ENCODE measurements around the gene IBA57. TPM values are rescaled to one million over a fixed set of nuclear protein-coding genes. Genes with fewer than 3 reads are reported as not detected.

Gene IBA57
- total RNA-seq, 5 donors from 2014 or later (not counting 1 experiment from before 2014, with no cell fraction given) = 10.6 to 18.3 (median 12.6) TPM

- Mint-ChIP-seq H3K36me3 (no peaks in the 10 kb centered on the region), H3K27me3 (no peaks in the 10 kb centered on the region), H3K27ac (peak overlapping the region; percentile 80 to 93), H3K4me3 (peak overlapping the region; percentile 88 to 91 (median 90)), H3K9me3 (no peaks in the 10 kb centered on the region), H3K4me1 (peaks cover 5 to 10% (median 9%) of the 10 kb centered on the region in 3 donors)
- WGBS (ENCODE audit: insufficient coverage) = under 1% methylated on average over 48 of the region's 67 CpGs
- no peak overlapping the region for H3K27ac ChIP-seq (ENCODE audit: low read length)
- peaks cover 0 to 19% of the 10 kb centered on the region in 2 experiments for H3K27me3 ChIP-seq (replicated peaks in 1 of 2; ENCODE audit: control insufficient read depth in 2 of 2, extremely low read depth in 1 of 2, insufficient read depth in 2 of 2, low read length in 1 of 2)
- ChIA-PET CTCF (interaction anchor here in 1 of 2 donors (0.7 kb wide), 1 partner anchor 104 kb away, joined by 7 read pairs; no protein-coding TSS in a partner anchor), POLR2A (no interaction called here)
- peak overlapping the region; percentile 21 to 62 for H3K4me3 ChIP-seq (ENCODE audit: control insufficient read depth in 1 of 2, extremely low read depth in 1 of 2, low read length in 1 of 2)
- H3K4me1 ChIP-seq (ENCODE audit: control insufficient read depth in 1 of 2, extremely low read depth in 1 of 2, insufficient read depth in 2 of 2, low read length in 2 of 2) = peaks cover 0 to 25% of the 10 kb centered on the region in 2 experiments
- H3K36me3 ChIP-seq (ENCODE audit: control insufficient read depth in 2 of 2, extremely low read depth in 1 of 2, insufficient read depth in 1 of 2, low read length in 1 of 2) = peaks cover 3 to 13% of the 10 kb centered on the region in 2 donors
- peak; percentile 74 to 95 (median 88) for DNase-seq
- ATAC-seq (replicated peaks in 1 of 4) = peak; percentile 88 to 95 (median 91)
- H3K9me3 ChIP-seq = no peaks in the 10 kb centered on the region
These were observed 47.6 kb downstream of the IBA57 start for GRCh38 chr1:228212966-228213844.

DNA sequence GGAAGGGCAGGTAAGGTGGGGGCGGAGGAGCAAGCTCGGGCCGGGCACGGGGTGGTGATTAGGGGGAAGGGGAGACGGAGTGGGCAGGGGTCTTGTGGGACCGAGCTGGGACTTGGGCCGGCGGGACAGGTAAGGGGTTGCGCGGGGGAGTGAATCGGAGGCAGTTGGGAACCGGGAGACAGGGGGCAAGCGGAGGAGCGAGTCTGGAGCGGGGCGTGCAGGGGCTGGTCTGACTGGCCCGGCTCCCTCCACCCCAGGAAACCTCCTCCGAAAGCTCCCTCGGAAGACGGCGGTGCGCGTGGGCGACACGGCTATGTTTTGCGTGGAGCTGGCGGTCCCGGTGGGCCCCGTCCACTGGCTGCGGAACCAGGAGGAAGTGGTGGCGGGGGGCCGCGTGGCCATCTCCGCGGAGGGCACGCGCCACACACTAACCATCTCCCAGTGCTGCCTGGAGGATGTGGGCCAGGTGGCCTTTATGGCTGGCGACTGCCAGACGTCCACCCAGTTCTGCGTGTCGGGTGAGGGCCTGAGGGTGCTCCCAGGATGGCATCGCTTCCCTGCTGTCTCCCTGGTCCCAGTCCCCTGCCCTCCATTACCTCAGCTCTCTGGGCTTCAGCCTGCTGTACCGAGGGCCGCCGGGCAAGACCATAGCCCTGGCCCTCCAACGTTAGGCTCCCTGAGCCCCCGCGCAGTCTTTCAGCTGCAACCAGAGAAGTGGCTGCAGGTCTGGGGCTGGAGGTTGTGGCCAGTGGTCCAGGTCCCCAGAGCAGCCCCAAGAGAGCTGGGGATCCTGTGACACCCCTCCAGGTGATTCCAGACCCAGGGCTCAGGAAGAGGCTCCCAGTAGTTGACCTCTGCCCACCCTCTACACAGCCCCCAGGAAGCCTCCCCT, 48.6 kb downstream of the IBA57 start:
- ATAC-seq (replicated peaks in 1 of 4) = no peak
- CTCF ChIA-PET = interaction anchor here in 1 of 2 donors (0.8 kb wide), 1 partner anchor 10 kb away, joined by 4 read pairs; no protein-coding TSS in a partner anchor
- H3K4me1 Mint-ChIP-seq = peaks cover 9 to 12% (median 10%) of the 10 kb centered on the region in 3 donors
- H3K9me3 ChIP-seq = no peaks in the 10 kb centered on the region
- H3K27me3 ChIP-seq (replicated peaks in 1 of 2; ENCODE audit: control insufficient read depth in 2 of 2, extremely low read depth in 1 of 2, insufficient read depth in 2 of 2, low read length in 1 of 2) = peaks cover 0 to 11% of the 10 kb centered on the region in 2 experiments
- no peaks in the 10 kb centered on the region for H3K9me3 Mint-ChIP-seq
- H3K27ac Mint-ChIP-seq = no peak overlapping the region
- peaks cover 5% of the 10 kb centered on the region for H3K36me3 Mint-ChIP-seq
- POLR2A ChIA-PET = no interaction called here
- no peaks in the 10 kb centered on the region for H3K27me3 Mint-ChIP-seq
- H3K36me3 ChIP-seq (ENCODE audit: control insufficient read depth in 2 of 2, extremely low read depth in 1 of 2, insufficient read depth in 1 of 2, low read length in 1 of 2) = peaks cover 8 to 18% of the 10 kb centered on the region in 2 donors
- H3K4me3 Mint-ChIP-seq = peak overlapping the region; percentile 60 to 90 (median 68)
- 56% methylated on average over 42 of the region's 48 CpGs for WGBS (ENCODE audit: insufficient coverage)
- no peak overlapping the region for H3K27ac ChIP-seq (ENCODE audit: low read length)
- H3K4me3 ChIP-seq (ENCODE audit: control insufficient read depth in 1 of 2, extremely low read depth in 1 of 2, low read length in 1 of 2) = peak overlapping the region in 1 of 2 donors; percentile 43
- peak in 1 of 35 experiments; percentile 24 for DNase-seq
- peaks cover 0 to 25% of the 10 kb centered on the region in 2 experiments for H3K4me1 ChIP-seq (ENCODE audit: control insufficient read depth in 1 of 2, extremely low read depth in 1 of 2, insufficient read depth in 2 of 2, low read length in 2 of 2)

GRCh38 chr1:228214921-228215662, 49.5 kb downstream of the IBA57 start:
- CTCF ChIA-PET = interaction anchor here in 1 of 2 donors (0.8 kb wide), 1 partner anchor 11 kb away, joined by 4 read pairs; no protein-coding TSS in a partner anchor
- H3K4me3 Mint-ChIP-seq = peak overlapping the region; percentile 21 to 90 (median 28)
- 95% methylated on average over 16 of the region's 23 CpGs for WGBS (ENCODE audit: insufficient coverage)
- Histone ChIP-seq H3K27me3 (replicated peaks in 1 of 2; ENCODE audit: control insufficient read depth in 2 of 2, extremely low read depth in 1 of 2, insufficient read depth in 2 of 2, low read length in 1 of 2) (peaks cover 0 to 6% of the 10 kb centered on the region in 2 experiments), H3K4me1 (ENCODE audit: control insufficient read depth in 1 of 2, extremely low read depth in 1 of 2, insufficient read depth in 2 of 2, low read length in 2 of 2) (peaks cover 0 to 25% of the 10 kb centered on the region in 2 experiments), H3K27ac (ENCODE audit: low read length) (no peak overlapping the region), H3K36me3 (ENCODE audit: control insufficient read depth in 2 of 2, extremely low read depth in 1 of 2, insufficient read depth in 1 of 2, low read length in 1 of 2) (peaks cover 17 to 26% of the 10 kb centered on the region in 2 donors), H3K9me3 (no peaks in the 10 kb centered on the region), H3K4me3 (ENCODE audit: control insufficient read depth in 1 of 2, extremely low read depth in 1 of 2, low read length in 1 of 2) (no peak overlapping the region)
- no peaks in the 10 kb centered on the region for H3K27me3 Mint-ChIP-seq
- DNase-seq (peak in 1 of 35 experiments; percentile 21), ATAC-seq (replicated peaks in 1 of 4) (no peak)
- peaks cover 11% of the 10 kb centered on the region for H3K36me3 Mint-ChIP-seq
- H3K9me3 Mint-ChIP-seq = no peaks in the 10 kb centered on the region
- POLR2A ChIA-PET = no interaction called here
- peaks cover 9 to 13% (median 10%) of the 10 kb centered on the region in 3 donors for H3K4me1 Mint-ChIP-seq
- H3K27ac Mint-ChIP-seq = no peak overlapping the region

DNA sequence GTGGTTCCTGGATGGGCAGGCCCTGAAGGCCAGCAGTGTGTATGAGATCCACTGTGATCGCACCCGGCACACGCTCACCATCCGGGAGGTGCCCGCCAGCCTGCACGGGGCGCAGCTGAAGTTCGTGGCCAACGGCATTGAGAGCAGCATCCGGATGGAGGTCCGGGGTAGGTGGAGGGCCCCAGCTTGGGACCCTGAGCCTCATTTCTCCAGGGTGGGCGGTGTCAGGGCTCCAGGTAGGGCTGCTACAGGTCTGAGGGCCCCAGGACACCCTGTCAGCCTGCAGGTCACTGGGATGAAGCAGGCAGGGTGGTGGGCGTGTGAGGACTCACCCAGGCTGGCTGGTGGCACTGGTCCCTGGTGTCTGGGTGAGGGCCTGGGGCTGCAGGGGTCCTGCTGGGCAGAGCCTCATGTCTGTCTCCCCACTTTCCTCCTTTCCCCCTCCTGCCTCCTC, 50.1 kb downstream of the IBA57 start:
- ChIA-PET POLR2A (no interaction called here), CTCF (no interaction called here)
- Histone ChIP-seq H3K4me1 (ENCODE audit: control insufficient read depth in 1 of 2, extremely low read depth in 1 of 2, insufficient read depth in 2 of 2, low read length in 2 of 2) (peaks cover 0 to 25% of the 10 kb centered on the region in 2 experiments), H3K27ac (ENCODE audit: low read length) (no peak overlapping the region), H3K36me3 (ENCODE audit: control insufficient read depth in 2 of 2, extremely low read depth in 1 of 2, insufficient read depth in 1 of 2, low read length in 1 of 2) (peaks cover 17 to 26% of the 10 kb centered on the region in 2 donors), H3K27me3 (replicated peaks in 1 of 2; ENCODE audit: control insufficient read depth in 2 of 2, extremely low read depth in 1 of 2, insufficient read depth in 2 of 2, low read length in 1 of 2) (peaks cover 0 to 1% of the 10 kb centered on the region in 2 experiments), H3K4me3 (ENCODE audit: control insufficient read depth in 1 of 2, extremely low read depth in 1 of 2, low read length in 1 of 2) (no peak overlapping the region), H3K9me3 (no peaks in the 10 kb centered on the region)
- Mint-ChIP-seq H3K9me3 (no peaks in the 10 kb centered on the region), H3K4me1 (peaks cover 9 to 13% (median 10%) of the 10 kb centered on the region in 3 donors), H3K27ac (peak overlapping the region; percentile 3 to 28), H3K4me3 (no peak overlapping the region), H3K27me3 (no peaks in the 10 kb centered on the region), H3K36me3 (peaks cover 11% of the 10 kb centered on the region)
- 98% methylated on average over 12 of the region's 13 CpGs for WGBS (ENCODE audit: insufficient coverage)
- DNase-seq (peak in 1 of 35 experiments; percentile 22), ATAC-seq (replicated peaks in 1 of 4) (no peak)

DNA sequence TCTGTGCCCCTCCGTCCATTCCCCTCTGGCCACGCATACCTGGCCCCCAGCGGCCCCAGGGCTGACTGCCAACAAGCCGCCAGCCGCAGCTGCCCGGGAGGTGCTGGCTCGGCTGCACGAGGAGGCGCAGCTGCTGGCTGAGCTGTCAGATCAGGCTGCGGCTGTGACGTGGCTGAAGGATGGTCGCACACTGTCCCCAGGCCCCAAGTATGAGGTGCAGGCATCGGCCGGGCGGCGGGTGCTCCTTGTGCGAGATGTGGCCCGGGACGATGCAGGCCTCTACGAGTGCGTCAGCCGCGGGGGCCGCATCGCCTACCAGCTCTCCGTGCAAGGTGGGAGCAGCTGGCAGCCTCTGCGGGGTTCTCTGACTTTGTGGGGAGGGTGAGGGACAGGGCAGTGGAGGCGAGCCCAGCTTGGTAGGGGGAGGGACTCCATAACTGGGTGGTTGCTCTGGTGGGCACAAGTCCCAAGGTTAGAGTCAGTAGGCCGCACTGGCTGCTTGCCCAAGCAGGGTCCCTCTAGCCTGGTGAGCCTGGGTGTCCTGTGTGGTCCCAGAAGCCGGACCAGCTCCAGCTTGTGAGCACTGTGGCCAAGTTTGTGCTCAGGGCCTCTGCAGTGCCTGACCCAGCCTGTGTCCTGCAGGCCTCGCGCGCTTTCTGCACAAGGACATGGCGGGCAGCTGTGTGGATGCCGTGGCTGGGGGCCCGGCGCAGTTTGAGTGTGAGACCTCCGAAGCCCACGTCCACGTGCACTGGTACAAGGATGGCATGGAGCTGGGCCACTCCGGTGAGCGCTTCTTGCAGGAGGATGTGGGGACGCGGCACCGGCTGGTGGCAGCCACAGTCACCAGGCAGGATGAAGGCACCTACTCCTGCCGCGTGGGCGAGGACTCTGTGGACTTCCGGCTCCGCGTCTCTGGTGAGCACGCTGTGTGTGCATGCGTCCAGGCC, 51.0 kb downstream of the IBA57 start:
- ATAC-seq (replicated peaks in 1 of 4) (no peak), DNase-seq (peak in 1 of 35 experiments; percentile 23)
- Histone ChIP-seq H3K27ac (ENCODE audit: low read length) (no peak overlapping the region), H3K4me1 (ENCODE audit: control insufficient read depth in 1 of 2, extremely low read depth in 1 of 2, insufficient read depth in 2 of 2, low read length in 2 of 2) (peaks cover 0 to 25% of the 10 kb centered on the region in 2 experiments), H3K27me3 (replicated peaks in 1 of 2; ENCODE audit: control insufficient read depth in 2 of 2, extremely low read depth in 1 of 2, insufficient read depth in 2 of 2, low read length in 1 of 2) (no peaks in the 10 kb centered on the region), H3K9me3 (no peaks in the 10 kb centered on the region), H3K36me3 (ENCODE audit: control insufficient read depth in 2 of 2, extremely low read depth in 1 of 2, insufficient read depth in 1 of 2, low read length in 1 of 2) (peaks cover 17 to 26% of the 10 kb centered on the region in 2 donors), H3K4me3 (ENCODE audit: control insufficient read depth in 1 of 2, extremely low read depth in 1 of 2, low read length in 1 of 2) (no peak overlapping the region)
- H3K4me3 Mint-ChIP-seq = no peak overlapping the region
- WGBS (ENCODE audit: insufficient coverage) = 97% methylated on average over 45 of the region's 53 CpGs
- no peaks in the 10 kb centered on the region for H3K9me3 Mint-ChIP-seq
- POLR2A ChIA-PET = no interaction called here
- H3K27me3 Mint-ChIP-seq = no peaks in the 10 kb centered on the region
- CTCF ChIA-PET = no interaction called here
- peaks cover 6 to 13% (median 8%) of the 10 kb centered on the region in 3 donors for H3K4me1 Mint-ChIP-seq
- H3K27ac Mint-ChIP-seq = no peak overlapping the region
- H3K36me3 Mint-ChIP-seq = peaks cover 13% of the 10 kb centered on the region

All from T-cell (primary cell).